ENCODE results near the gene SRCIN1.

The SRCIN1 gene

GRCh38 chr17:38545531-38546225 is 60.1 kb downstream of the SRCIN1 start:
- H4K20me1 ChIP-seq, result no peaks in the 10 kb centered on the region; a peak in 3 of 22 replicates
- TF ChIP-seq Cebpa-rat (IDR thresholded peaks at IDR 0.05), result no peak
- H3K27ac ChIP-seq, result no peak overlapping the region
- no peak overlapping the region for H3K9ac ChIP-seq
- no peak overlapping the region for H3K4me2 ChIP-seq
- H3K4me3 ChIP-seq, result no peak overlapping the region
- H3K9me3 ChIP-seq (replicated peaks in 1 of 11), result no peaks in the 10 kb centered on the region
- H3K4me1 ChIP-seq, result peaks cover 6 to 11% (median 9%) of the 10 kb centered on the region in 10 experiments; a peak in 16 of 20 replicates
- H3K36me3 ChIP-seq, result no peaks in the 10 kb centered on the region
- H3K27me3 ChIP-seq, result 0 out of 22 replicates have a peak, but pooled peaks cover 0 to 5% (median 0%) of the 10 kb centered on the region in 11 experiments

- Histone ChIP-seq H3K36me3 (no peaks in the 10 kb centered on the region), H4K20me1 (no peaks in the 10 kb centered on the region; a peak in 3 of 22 replicates), H3K27ac (no peak overlapping the region), H3K4me1 (peaks cover 6 to 12% (median 9%) of the 10 kb centered on the region in 10 experiments; a peak in 16 of 20 replicates), H3K4me3 (no peak overlapping the region), H3K9me3 (replicated peaks in 1 of 11) (no peaks in the 10 kb centered on the region), H3K9ac (no peak overlapping the region), H3K27me3 (0 out of 22 replicates have a peak, but pooled peaks cover 0 to 5% (median 0%) of the 10 kb centered on the region in 11 experiments), H3K4me2 (no peak overlapping the region; a peak in 1 of 22 replicates)
- TF ChIP-seq Cebpa-rat (IDR thresholded peaks at IDR 0.05), result no peak
Measured at GRCh38 chr17:38544839-38545209, 60.9 kb downstream of the SRCIN1 start.

GRCh38 chr17:38544175-38544838 is 61.4 kb downstream of the SRCIN1 start:
- Histone ChIP-seq H3K9me3 (replicated peaks in 1 of 11) (no peaks in the 10 kb centered on the region), H3K36me3 (no peaks in the 10 kb centered on the region), H4K20me1 (no peaks in the 10 kb centered on the region; a peak in 2 of 22 replicates), H3K27ac (no peak overlapping the region), H3K4me1 (peaks cover 6 to 17% (median 11%) of the 10 kb centered on the region in 10 experiments; a peak in 17 of 20 replicates), H3K9ac (no peak overlapping the region), H3K4me2 (peak overlapping the region in 9 of 11 experiments; percentile 11 to 53 (median 31); a peak in 9 of 22 replicates), H3K27me3 (0 out of 22 replicates have a peak, but pooled peaks cover 0 to 5% (median 0%) of the 10 kb centered on the region in 11 experiments), H3K4me3 (no peak overlapping the region)
- no peak for TF ChIP-seq Cebpa-rat (IDR thresholded peaks at IDR 0.05)

- H3K4me3 ChIP-seq, result no peak overlapping the region
- peak overlapping the region in 7 of 11 experiments; percentile 15 to 44 (median 31); a peak in 8 of 22 replicates for H3K4me2 ChIP-seq
- no peaks in the 10 kb centered on the region for H3K36me3 ChIP-seq
- no peak for TF ChIP-seq Cebpa-rat (IDR thresholded peaks at IDR 0.05)
- no peaks in the 10 kb centered on the region; a peak in 2 of 22 replicates for H4K20me1 ChIP-seq
- H3K27ac ChIP-seq, result no peak overlapping the region
- H3K9ac ChIP-seq, result no peak overlapping the region
- no peaks in the 10 kb centered on the region for H3K9me3 ChIP-seq (replicated peaks in 1 of 11)
- H3K27me3 ChIP-seq, result 0 out of 22 replicates have a peak, but pooled peaks cover 0 to 5% (median 0%) of the 10 kb centered on the region in 11 experiments
- H3K4me1 ChIP-seq, result peaks cover 6 to 21% (median 13%) of the 10 kb centered on the region in 10 experiments; a peak in 17 of 20 replicates
Measured at GRCh38 chr17:38543403-38544174, 62.2 kb downstream of the SRCIN1 start.

GRCh38 chr17:38542286-38542685 is 63.5 kb downstream of the SRCIN1 start:
- Histone ChIP-seq H3K9ac (no peak overlapping the region), H4K20me1 (no peaks in the 10 kb centered on the region; a peak in 2 of 22 replicates), H3K4me3 (no peak overlapping the region), H3K27ac (no peak overlapping the region), H3K4me2 (no peak overlapping the region), H3K4me1 (peaks cover 6 to 21% (median 13%) of the 10 kb centered on the region in 10 experiments; a peak in 17 of 20 replicates), H3K36me3 (no peaks in the 10 kb centered on the region), H3K27me3 (0 out of 22 replicates have a peak, but pooled peaks cover 0 to 3% (median 0%) of the 10 kb centered on the region in 11 experiments), H3K9me3 (replicated peaks in 1 of 11) (no peaks in the 10 kb centered on the region)
- no peak for TF ChIP-seq Cebpa-rat (IDR thresholded peaks at IDR 0.05)

- no peaks in the 10 kb centered on the region for H3K36me3 ChIP-seq
- no peak overlapping the region for H3K9ac ChIP-seq
- H3K9me3 ChIP-seq (replicated peaks in 1 of 11), result no peaks in the 10 kb centered on the region
- no peak overlapping the region for H3K4me3 ChIP-seq
- no peak overlapping the region for H3K27ac ChIP-seq
- H3K4me1 ChIP-seq, result peaks cover 6 to 21% (median 13%) of the 10 kb centered on the region in 10 experiments; a peak in 17 of 20 replicates
- H4K20me1 ChIP-seq, result no peaks in the 10 kb centered on the region; a peak in 1 of 22 replicates
- TF ChIP-seq Cebpa-rat (IDR thresholded peaks at IDR 0.05), result no peak
- H3K27me3 ChIP-seq, result no peaks in the 10 kb centered on the region
- H3K4me2 ChIP-seq, result no peak overlapping the region
Measured at GRCh38 chr17:38541281-38541680, 64.5 kb downstream of the SRCIN1 start.

- H4K20me1 ChIP-seq, result no peaks in the 10 kb centered on the region; a peak in 1 of 22 replicates
- no peak overlapping the region for H3K4me3 ChIP-seq
- no peak overlapping the region for H3K9ac ChIP-seq
- no peaks in the 10 kb centered on the region for H3K36me3 ChIP-seq
- H3K4me1 ChIP-seq, result peaks cover 6 to 21% (median 13%) of the 10 kb centered on the region in 10 experiments; a peak in 17 of 20 replicates
- 0 out of 22 replicates have a peak, but pooled peaks cover 0 to 4% (median 0%) of the 10 kb centered on the region in 11 experiments for H3K27me3 ChIP-seq
- no peak overlapping the region for H3K4me2 ChIP-seq
- no peaks in the 10 kb centered on the region for H3K9me3 ChIP-seq (replicated peaks in 1 of 11)
- no peak overlapping the region for H3K27ac ChIP-seq
- no peak for TF ChIP-seq Cebpa-rat (IDR thresholded peaks at IDR 0.05)
Measured at GRCh38 chr17:38540514-38541045, 65.2 kb downstream of the SRCIN1 start.

GRCh38 chr17:38539386-38539785 is 66.4 kb downstream of the SRCIN1 start:
- Histone ChIP-seq H3K9me3 (replicated peaks in 1 of 11) (no peaks in the 10 kb centered on the region), H3K36me3 (no peaks in the 10 kb centered on the region), H3K4me3 (no peak overlapping the region), H3K27ac (no peak overlapping the region), H3K4me2 (peak overlapping the region in 8 of 11 experiments; percentile 10 to 54 (median 28); a peak in 9 of 22 replicates), H3K9ac (no peak overlapping the region; a peak in 1 of 22 replicates), H3K4me1 (peaks cover 6 to 21% (median 14%) of the 10 kb centered on the region in 10 experiments; a peak in 17 of 20 replicates), H4K20me1 (no peaks in the 10 kb centered on the region; a peak in 2 of 22 replicates), H3K27me3 (peaks cover 0 to 4% (median 0%) of the 10 kb centered on the region in 11 experiments; a peak in 1 of 22 replicates)
- TF ChIP-seq Cebpa-rat (IDR thresholded peaks at IDR 0.05), result no peak

All from BLaER1 treated with 17β-estradiol and CSF1 and Interleukin-3, amounts not matched to agents 10 nM and 100 nM (cell line).